ENCODE results near the gene MYRFL. TPM values are rescaled to one million over a fixed set of nuclear protein-coding genes. Genes with fewer than 3 reads are reported as not detected.
A peak's percentile ranks its signal among the peaks of the same experiment; 100 is the strongest.

The MYRFL gene
- total and polyA plus RNA-seq, 2 of the 8 experiments (the other 6 are each of a cell fraction or from before 2014, with no cell fraction given), result 1.1 to 2.0 TPM

DNA sequence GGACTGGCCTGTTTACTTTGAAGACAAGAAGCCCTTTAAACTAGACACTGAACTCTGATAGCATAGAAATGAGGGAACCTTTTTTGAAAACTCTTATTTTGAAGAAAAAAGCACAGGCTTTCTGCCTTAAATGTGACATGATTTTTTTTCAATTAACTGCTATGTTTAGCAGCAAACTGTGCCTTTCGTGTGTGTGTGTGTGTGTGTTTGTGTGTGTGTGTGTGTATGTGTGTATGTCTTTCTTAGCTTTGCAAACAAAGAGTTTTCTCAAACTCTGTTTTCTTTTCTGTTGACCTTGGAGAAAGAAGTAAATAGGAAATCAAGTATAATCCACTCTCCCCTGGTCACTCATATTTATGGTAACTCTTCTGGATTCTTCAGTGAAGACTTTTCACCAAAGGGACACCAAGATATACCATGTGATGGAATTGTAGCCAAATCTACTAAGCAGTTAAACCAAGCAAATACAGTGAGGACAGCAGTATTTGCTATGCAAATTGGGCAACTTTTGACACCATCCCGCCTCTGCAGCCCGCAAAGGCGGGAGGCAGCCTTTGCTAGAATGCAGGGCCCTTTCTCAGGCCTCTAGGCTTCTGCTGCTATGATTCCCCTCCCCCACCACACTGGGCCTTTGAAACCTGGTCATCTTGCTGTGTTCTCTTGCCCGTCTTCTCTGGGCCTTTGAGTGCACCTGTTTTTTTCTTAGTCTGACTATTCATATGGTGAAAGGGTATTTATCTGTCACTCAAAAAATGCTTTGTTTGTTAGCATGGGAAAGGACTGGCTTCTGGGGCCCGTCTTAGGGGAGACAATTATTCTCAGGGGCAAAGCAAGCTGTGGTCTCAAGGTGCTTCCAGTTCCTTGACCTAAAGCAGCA, 107.9 kb downstream of the MYRFL start (continued):
- TF ChIP-seq HDAC2 (IDR thresholded peaks at IDR 0.05; ENCODE audit: borderline replicate concordance in 1 of 2, low read depth in 2 of 2, low read length in 2 of 2) (peak in 1 of 2 experiments; percentile 63; a peak in 2 of 4 replicates), ZNF274 (IDR thresholded peaks at IDR 0.05; ENCODE audit: borderline replicate concordance, extremely low read depth, low read length) (no peak), RBBP5 (IDR thresholded peaks at IDR 0.05; ENCODE audit: borderline replicate concordance, low read depth, low read length) (peak; percentile 80; the same call in 1 of the 2 replicates), RAD21 (IDR thresholded peaks at IDR 0.05 in 1 of 2, conservative IDR thresholded peaks at IDR 0.05 in 1 of 2; ENCODE audit: low read depth in 2 of 2, low read length in 2 of 2) (peak; percentile 7 to 38; a peak in 2 of 4 replicates), TAF7 (optimal IDR thresholded peaks at IDR 0.05; ENCODE audit: borderline replicate concordance, low read depth, low read length) (no peak), FOSL1 (IDR thresholded peaks at IDR 0.05; ENCODE audit: insufficient read depth, low read depth, low read length) (no peak), EP300 (IDR thresholded peaks at IDR 0.05; ENCODE audit: borderline replicate concordance in 1 of 2, low read depth in 2 of 2, low read length in 2 of 2) (peak in 1 of 2 experiments; percentile 77; a peak in 1 of 3 replicates), SUZ12 (IDR thresholded peaks at IDR 0.05; ENCODE audit: low read length) (no peak), SP1 (IDR thresholded peaks at IDR 0.05; ENCODE audit: low read depth, low read length) (peak; percentile 82), NANOG (IDR thresholded peaks at IDR 0.05; ENCODE audit: insufficient read depth, low read depth, low read length, poor library complexity, severe bottlenecking) (peak; percentile 9), ATF2 (IDR thresholded peaks at IDR 0.05; ENCODE audit: low read length) (no peak), PHF8 (conservative IDR thresholded peaks at IDR 0.05; ENCODE audit: low read depth, low read length) (no peak)
- TF ChIP-seq, protein P1, sequence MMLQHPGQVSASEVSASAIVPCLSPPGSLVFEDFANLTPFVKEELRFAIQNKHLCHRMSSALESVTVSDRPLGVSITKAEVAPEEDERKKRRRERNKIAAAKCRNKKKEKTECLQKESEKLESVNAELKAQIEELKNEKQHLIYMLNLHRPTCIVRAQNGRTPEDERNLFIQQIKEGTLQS (IDR thresholded peaks at IDR 0.05; ENCODE audit: insufficient read depth, low read depth, low read length), result no peak
